ENCODE results near the gene LARGE1.

DNA sequence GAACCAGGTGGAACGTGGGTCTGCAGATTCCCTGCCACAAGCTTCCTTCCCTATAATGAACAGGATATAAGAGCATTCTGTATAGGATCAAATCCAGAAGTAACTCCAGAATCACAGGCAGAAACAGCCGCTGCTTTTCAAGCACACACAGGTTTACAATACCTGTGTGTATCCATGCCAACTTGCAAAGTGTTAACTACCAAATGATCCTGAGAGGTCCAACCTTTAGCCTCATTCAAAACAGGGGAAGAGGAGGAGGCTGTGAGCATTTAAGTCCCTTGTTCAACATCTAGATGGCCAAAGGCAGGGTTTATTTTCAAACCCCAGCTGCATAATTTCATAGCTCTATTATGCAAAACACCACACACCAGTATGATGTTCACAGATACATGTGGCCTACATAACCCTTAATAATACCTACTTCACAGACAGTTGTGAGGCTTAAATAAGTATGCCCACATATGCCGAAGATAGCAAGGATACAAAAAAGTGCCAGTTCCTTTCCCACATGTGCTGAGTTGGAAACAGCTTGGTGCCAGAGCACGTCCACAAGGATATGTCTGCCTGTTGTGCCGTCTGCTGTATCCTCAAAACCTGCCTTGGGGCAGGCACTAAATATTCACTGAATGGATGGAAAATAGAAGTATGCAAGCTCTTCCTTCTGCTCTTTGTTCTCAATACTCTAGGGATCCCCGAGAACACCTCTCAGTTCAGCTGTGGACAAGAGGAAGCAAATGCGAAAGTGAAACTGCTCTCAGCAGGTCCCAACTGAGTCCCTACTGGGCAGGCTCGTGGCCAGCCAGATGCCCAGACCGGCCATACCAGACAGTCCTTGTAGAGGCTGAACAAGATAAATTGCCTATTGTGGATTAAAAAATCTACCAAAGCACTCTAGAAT, 66.8 kb downstream of the LARGE1 start:
- TF ChIP-seq GABPA (IDR thresholded peaks at IDR 0.05; ENCODE audit: low read depth) (no peak), POLR2AphosphoS5 (IDR thresholded peaks at IDR 0.05; ENCODE audit: low read depth) (no peak)
- TF ChIP-seq, protein P1, sequence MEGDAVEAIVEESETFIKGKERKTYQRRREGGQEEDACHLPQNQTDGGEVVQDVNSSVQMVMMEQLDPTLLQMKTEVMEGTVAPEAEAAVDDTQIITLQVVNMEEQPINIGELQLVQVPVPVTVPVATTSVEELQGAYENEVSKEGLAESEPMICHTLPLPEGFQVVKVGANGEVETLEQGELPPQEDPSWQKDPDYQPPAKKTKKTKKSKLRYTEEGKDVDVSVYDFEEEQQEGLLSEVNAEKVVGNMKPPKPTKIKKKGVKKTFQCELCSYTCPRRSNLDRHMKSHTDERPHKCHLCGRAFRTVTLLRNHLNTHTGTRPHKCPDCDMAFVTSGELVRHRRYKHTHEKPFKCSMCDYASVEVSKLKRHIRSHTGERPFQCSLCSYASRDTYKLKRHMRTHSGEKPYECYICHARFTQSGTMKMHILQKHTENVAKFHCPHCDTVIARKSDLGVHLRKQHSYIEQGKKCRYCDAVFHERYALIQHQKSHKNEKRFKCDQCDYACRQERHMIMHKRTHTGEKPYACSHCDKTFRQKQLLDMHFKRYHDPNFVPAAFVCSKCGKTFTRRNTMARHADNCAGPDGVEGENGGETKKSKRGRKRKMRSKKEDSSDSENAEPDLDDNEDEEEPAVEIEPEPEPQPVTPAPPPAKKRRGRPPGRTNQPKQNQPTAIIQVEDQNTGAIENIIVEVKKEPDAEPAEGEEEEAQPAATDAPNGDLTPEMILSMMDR (IDR thresholded peaks at IDR 0.05; ENCODE audit: insufficient read depth, low read length), result no peak
